ENCODE results near the gene SFN.

SFN gene

GRCh38 chr1:26853600-26853999 is 9.3 kb upstream of the SFN start:
- DNase-seq (ENCODE audit: extremely low read depth, low read depth): no peak
- no peak for TF ChIP-seq CTCF (IDR thresholded peaks at IDR 0.05; ENCODE audit: low read depth, low read length)

GRCh38 chr1:26854906-26855305 is 8.0 kb upstream of the SFN start:
- no peak for TF ChIP-seq CTCF (IDR thresholded peaks at IDR 0.05; ENCODE audit: low read depth, low read length)
- no peak for DNase-seq (ENCODE audit: extremely low read depth, low read depth)

GRCh38 chr1:26855636-26856035 is 7.3 kb upstream of the SFN start:
- no peak for TF ChIP-seq CTCF (IDR thresholded peaks at IDR 0.05; ENCODE audit: low read depth, low read length)
- DNase-seq (ENCODE audit: extremely low read depth, low read depth): no peak

GRCh38 chr1:26856181-26856580 is 6.8 kb upstream of the SFN start:
- DNase-seq (ENCODE audit: extremely low read depth, low read depth): no peak
- no peak for TF ChIP-seq CTCF (IDR thresholded peaks at IDR 0.05; ENCODE audit: low read depth, low read length)

- DNase-seq (ENCODE audit: extremely low read depth, low read depth): no peak
Observed at GRCh38 chr1:26856604-26857469, 6.1 kb upstream of the SFN start.

GRCh38 chr1:26857473-26858060 is 5.4 kb upstream of the SFN start:
- no peak for DNase-seq (ENCODE audit: extremely low read depth, low read depth)
- TF ChIP-seq CTCF (IDR thresholded peaks at IDR 0.05; ENCODE audit: low read depth, low read length): no peak

More at GRCh38 chr1:26856604-26857469, 6.1 kb upstream of the SFN start:
- TF ChIP-seq CTCF (IDR thresholded peaks at IDR 0.05; ENCODE audit: low read depth, low read length): no peak

GRCh38 chr1:26858160-26858559 is 4.8 kb upstream of the SFN start:
- no peak for DNase-seq (ENCODE audit: extremely low read depth, low read depth)
- no peak for TF ChIP-seq CTCF (IDR thresholded peaks at IDR 0.05; ENCODE audit: low read depth, low read length)

Measured in AG09319 (cell line).